SK-MEL-5 (cell line): Measurements from ENCODE around the gene CGNL1. TPM values are rescaled to one million over a fixed set of nuclear protein-coding genes. Genes with fewer than 3 reads are reported as not detected.

Experiments used
- DNase-seq: peaks from one replicate; pipeline ENCODE4 v3.0.0-alpha.2; 2016; ENCODE audit warnings: low read depth, low spot score
- in situ Hi-C: cut with HindIII; loops from 2 replicates; pipeline ENCODE4 v1.10.0; 2016; ENCODE audit warnings: low sequenced_read_pairs, high pct_unique_total_duplicates, low pct_unique_long_range_greater_than_20kb
- total RNA-seq: library from RNA; depleted of rRNA; stranded (reverse); fragments of >200 nt; shearing (Covaris generic); gene quantifications from 2 replicates; pipeline ENCODE4 v1.2.3, GENCODE V29; 2014

CGNL1 gene
- total RNA-seq, 1 experiment from 2014 or later = 0.24 TPM

DNA sequence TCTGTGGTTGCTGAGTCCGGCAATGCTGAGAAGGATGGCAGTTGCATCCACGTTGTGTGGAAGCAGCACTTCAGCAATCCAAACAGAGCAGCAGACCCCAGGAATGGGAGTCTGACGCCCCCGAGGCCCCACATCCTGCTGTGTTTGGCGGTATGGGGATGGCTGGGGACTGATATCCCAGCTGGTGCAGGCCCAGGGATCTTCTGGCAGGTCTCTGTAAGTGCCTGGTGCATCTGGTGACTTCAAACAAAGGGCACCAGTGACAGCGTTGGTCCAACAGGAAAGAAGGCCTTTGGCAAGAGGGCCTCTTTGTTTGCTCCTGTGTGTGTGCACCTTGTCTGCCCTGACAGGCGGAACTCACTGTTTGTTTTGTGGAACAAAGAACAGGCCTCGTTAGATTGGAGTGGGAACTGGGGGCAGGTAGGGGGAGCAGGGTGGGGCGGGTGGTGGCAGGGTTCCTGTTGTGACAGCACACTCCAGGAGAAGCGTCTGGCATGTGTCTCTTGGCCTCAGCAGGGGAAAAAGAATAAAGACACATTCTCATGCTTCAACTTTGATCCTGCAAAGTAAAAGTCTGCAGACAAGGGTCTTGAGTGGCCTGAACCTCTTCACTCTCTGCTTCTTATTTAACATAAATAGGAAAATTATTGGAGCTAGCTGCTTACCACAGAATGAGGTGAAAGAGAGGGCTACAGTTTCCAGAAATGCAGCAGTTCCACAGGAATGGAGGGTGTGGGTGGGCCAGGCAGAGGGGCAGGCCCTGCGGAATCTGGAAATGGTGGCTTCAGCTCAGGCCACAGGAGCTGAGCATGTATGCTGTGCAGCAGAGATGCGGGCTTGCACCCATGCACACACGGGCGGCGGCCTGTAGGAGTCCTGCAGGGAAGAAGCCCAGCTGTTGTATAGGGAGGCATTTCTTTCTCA, 120.9 kb downstream of the CGNL1 start:
- no peak for DNase-seq
- in situ Hi-C loops = no loop called here

DNA sequence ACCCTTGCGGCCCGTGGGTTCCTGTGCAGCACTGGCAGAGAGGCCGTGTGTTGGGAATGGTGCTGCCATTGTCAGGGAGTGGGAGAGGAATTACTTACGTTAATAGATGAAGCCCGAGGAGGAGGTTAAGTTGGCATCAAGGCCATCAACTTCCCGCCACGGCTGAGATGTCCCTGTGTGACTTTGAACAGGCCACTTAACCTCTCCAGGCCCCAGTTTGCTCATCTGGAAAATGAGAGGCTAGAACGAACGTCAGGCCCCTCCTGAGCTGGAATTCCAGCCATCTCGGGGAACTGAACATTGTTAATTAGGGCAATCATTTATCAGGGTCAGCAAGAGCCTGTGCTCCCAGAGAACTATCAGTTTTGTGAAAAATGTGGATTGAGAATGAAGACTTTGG, 124.0 kb downstream of the CGNL1 start:
- no peak for DNase-seq
- in situ Hi-C loops = no loop called here

DNA sequence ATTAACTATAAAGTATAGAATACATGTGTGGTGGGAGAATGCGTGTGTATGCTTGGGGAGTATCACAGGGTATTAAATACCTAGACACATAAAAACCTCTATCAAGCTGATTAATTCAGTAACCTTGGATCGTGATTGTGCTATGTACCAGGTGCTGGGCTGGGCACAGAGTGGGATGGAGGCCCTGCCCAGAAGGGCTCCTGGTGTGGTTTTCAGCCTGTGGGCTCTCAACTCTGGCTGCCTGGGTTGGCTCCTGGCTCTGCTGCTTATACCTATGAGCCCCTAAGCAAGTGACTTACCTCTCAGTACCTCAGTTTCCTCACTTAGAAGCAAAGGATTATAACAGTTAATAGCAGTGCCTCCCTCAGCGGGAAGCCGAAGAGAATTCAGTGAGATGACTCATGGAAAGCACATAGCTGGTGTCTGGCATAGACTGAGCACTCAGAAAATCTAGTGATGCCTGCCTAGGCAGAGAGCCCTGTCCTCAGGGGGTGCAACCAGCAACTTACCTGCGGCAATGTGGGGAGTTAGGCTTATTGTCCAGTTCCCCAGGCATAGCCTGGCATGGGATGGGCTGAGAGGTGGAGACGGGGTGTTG, 124.8 kb downstream of the CGNL1 start:
- no peak for DNase-seq

DNA sequence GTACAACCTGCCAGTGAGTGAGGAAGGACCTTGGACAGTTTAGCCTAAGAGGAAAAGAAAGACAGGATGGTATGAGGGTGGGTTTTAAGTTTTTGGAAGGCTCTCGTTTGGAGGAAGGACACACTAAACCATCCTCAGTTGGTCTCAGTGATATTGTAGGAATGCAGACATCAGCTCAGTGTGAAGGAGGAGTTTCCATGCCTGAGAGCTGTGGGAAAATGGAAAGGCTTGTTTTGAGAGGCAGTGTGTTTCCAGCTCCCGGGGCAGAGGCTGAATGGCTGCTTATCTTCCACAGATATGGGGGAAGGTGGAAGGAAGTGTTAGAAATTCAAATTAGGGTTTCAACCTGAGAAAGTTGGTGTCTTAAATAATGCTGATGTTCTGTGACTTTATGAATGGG, 125.8 kb downstream of the CGNL1 start:
- no peak for DNase-seq
- in situ Hi-C loops = no loop called here

More for the DNA sequence above, 124.8 kb downstream of the CGNL1 start:
- in situ Hi-C loops = no loop called here

DNA sequence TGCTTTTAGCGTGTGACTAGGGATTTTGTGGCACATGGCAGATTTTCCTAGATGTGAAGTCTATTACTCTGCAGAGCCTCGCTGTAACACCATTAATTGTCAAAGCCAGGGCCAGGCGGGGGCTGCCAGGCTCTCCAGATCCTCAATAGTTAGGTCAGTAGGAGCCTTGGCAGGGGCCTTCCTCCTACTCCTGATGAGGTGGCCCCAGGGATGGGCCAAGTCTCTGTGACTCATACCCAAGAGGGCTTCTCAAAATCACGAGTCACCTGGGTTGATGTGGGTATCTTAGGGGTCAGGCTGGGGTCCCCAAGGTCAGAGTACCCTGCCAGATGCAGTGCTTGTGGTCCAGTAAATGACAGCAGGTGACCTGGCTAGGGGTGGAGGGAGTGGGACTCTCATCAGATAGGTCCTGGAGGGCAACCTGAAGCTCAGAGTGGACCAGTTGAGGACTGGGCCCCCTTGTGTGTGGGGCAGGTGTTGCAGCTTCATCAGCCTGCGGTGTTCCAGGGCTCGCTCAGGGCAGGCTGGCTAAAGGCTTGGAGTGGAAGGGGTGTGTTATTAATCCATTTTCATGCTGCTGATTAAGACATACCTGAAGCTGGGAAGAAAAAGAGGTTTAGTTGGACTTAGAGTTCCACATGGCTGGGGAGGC, 126.9 kb downstream of the CGNL1 start:
- in situ Hi-C loops = no loop called here

DNA sequence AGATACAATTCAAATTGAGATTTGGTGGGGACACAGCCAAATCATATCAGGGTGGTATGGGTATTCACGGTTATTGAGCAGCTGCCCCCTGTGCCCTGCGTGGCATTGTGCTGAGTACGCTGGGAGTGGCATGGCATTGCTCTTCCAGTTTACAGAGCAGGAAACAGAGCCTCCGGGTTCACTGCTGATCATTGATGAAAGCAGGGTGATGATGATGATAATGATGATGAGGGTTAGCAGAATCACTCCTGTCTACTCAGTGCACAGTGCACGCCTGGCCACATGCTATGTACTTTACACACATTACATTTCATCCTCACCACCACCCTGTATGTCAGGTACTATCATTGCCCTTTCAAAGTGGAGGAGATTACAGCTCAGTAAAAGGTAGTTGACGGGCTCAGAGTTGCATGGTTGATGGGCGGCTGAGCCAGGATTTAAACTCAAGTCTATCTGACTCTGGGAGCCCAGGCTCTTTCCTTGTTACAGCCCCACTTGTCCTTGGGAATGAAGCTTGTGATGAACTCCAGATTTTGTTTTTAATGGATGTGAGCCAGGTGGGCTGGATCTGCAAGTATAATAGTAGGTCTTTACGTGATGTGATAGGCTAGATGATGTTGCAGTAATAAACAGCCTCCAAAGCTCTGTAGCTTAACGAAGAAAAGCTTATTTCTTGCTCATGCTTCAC, 127.8 kb downstream of the CGNL1 start:
- in situ Hi-C loops = no loop called here
- DNase-seq = no peak

More for the DNA sequence above, 126.9 kb downstream of the CGNL1 start:
- peak; percentile 32 for DNase-seq

DNA sequence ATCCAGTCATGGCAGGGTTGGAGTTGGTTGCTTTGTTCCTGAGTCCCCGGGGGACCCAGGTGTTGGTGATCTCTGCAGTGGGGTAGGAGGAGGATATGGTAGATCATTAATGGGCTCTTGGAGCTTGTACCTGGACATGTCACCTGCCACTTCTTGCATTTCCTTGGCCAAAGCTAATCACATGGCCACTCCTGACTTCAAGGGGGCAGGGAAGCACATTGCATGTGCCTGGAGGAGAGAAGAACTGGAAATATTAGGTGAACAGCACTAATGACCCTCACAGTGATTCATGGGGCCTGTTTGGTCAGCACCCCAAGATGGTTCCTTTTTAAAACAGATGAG, 128.3 kb downstream of the CGNL1 start:
- DNase-seq = no peak
- in situ Hi-C loops = no loop called here

DNA sequence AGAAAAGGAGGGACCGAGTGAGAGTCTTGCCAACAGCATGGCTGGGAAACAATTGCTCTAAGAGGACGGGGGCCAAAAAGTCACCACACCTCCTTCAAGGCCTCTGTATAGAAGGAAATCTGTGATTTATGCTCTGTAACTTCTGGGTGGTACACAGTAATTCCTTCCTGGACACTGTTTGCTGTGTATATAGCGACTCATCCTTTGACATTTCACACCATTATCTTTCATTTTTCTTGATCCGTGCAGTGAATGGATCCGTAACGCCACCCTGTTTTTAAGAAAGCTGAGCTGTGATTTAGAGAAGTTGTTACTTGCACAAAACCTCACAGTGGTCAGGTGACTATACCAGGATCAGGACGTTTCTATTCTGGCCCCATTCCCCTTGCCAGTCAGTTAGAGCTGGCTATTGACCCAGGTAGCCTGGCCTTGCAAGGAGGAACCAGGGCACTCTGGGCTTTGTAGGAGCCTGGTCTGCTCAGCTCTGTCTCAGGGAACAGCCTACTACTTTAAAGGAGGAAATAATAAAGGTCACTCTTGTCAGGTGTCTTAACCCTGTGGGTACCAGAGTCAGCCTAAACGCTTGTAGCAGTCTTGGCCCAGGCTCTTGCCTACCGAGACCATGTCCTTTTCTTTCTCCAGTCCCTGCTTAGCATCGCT, 128.9 kb downstream of the CGNL1 start:
- in situ Hi-C loops = no loop called here
- DNase-seq = no peak

DNA sequence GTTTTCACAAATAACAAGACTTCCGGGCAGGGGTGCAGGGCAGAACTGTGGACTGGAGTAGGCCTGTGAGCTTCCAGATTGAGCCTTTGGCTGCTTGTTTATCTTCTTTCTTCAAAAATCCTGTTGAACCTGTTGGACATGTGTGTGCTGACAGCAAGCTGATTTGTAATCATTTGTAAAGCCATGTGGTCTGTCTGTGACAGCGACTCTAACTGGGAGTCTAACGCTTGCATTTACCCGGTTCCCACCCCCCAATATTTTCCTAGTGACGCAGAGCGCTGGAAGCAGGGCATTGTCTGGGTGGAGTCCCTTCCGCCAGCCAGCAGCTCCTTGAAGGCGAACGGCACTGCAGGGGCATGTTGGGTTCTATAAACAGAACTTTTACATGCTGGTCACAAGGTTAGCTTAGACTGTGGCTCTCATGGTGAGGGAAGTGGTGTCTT, 129.7 kb downstream of the CGNL1 start:
- in situ Hi-C loops = no loop called here
- DNase-seq = no peak

DNA sequence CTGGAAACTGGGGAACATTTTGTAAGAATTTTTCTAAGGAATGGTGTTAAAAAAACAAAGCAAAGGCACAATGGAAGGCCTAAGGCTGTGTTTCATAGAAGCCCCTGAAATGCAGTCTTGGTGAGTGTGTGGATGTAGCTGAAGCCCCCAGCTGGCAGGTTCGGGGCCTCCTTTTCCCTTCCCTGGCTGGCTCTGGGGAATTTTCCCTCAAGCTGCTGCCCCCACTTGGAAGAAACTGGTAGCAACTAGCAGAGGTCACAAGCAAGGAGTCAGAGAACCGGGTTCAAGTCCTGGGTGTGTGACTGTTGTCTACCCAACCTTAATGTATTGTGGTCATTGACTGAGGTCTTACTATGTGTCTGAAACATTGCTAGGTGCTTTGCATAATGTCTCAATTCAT, 130.1 kb downstream of the CGNL1 start:
- DNase-seq = no peak
- in situ Hi-C loops = no loop called here

DNA sequence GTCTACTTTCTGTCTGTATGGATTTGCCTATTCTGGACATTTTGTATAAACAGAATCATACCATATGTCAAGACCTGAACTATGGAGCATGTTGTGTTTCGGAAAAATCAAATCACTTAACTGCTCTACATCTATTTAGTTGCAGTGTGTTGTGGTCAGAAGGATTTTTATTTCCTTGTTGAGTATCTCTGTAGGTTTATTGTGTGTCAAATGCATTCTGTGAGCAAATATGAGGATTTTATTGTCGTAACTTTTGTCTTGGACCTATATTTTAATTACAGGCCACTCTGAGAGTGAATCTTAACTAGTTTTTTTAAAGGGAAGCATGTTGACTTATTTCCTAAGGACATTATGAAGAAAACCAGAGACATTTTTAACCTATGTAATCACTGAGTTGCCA, 130.8 kb downstream of the CGNL1 start:
- no peak for DNase-seq
- in situ Hi-C loops = no loop called here

DNA sequence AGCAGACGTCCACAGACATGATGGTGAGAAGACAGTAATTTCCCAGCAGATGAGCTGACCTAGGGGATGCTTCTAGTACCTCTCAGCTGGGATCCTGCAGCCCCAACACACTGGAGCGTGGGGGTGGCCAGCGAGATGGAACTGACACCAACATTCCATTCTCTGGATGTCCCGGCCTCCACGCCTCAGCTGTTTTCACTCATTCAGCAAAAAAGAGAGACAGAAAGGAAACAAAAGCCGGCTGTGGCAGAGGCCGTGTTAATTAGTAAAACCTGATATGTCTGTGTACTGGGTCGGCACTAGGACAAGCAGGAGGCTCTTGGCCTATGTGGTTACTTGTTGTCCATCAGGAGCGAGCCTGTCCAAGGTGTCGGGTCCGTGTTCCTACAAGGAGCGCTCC, 132.8 kb downstream of the CGNL1 start:
- in situ Hi-C loops = no loop called here
- no peak for DNase-seq

DNA sequence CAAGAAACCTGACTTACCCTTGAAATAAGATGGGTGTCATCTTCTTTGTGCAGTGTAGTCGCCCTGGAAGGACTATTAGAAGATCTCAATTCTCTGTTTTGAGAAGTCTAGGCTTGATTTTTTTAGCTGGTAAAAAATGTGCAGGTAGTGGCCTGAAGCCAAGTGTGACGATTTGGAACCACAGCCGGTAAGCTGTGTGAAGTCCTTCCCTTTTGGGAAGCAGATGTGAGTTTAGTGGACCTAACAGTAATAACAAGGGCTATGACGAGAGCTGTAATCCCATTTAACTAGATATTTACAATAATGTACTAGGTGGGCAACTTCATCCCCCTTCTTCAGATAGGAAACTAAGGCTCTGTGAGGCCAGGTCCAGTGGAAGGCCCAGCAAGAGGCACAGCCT, 133.7 kb downstream of the CGNL1 start:
- in situ Hi-C loops = no loop called here
- DNase-seq = no peak

DNA sequence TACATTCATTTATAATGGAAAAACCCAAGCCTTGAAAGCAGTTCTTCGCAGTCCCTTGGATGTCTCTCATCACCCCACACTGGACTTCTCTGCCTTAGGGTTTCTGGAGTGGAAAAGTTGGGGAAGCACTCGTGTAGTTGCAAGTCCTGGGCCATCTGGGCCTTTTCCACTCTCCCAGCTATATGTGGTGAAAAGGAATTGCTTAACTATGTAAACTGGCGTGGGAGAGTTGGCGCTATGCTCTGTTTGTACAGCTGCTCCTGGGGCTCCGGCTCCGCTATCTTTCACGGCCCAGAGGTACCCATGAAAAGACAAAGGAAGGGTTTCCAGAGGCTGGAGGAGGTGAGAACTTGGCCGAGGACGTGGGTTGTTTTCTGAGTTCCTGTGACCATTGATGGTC, 134.3 kb downstream of the CGNL1 start:
- in situ Hi-C loops = no loop called here

DNA sequence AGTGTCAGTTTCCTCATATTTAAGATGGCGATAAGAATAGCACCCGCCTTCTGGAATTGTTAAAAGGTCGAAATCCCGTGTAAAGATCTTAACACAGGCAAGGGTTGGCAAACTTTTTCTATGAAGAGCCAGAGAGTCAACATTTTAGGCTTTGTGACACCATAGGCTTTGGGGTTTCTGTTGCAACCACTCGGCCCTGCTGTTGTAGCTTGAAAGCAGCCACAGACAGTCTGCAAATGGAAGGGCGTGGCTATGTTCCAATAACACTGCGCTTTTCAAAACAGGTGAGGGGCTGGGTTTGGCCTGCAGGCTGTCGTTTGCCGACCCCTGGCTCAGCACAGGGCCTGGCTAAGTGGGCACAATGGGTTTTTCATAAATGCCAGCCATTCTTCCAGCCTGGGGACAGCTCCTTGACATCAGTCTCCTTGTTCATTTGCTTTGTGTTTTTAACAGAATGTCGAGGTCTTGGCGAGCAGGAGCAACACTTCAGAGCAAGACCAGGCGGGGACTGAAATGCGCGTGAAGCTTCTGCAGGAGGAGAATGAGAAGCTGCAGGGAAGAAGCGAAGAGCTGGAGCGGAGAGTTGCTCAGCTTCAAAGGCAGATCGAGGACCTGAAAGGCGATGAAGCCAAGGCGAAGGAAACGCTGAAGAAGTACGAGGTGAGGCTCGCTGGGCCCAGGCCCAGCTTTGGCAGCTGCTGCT, 140.2 kb downstream of the CGNL1 start:
- DNase-seq = no peak
- in situ Hi-C loops = no loop called here

More for the DNA sequence above, 134.3 kb downstream of the CGNL1 start:
- no peak for DNase-seq

DNA sequence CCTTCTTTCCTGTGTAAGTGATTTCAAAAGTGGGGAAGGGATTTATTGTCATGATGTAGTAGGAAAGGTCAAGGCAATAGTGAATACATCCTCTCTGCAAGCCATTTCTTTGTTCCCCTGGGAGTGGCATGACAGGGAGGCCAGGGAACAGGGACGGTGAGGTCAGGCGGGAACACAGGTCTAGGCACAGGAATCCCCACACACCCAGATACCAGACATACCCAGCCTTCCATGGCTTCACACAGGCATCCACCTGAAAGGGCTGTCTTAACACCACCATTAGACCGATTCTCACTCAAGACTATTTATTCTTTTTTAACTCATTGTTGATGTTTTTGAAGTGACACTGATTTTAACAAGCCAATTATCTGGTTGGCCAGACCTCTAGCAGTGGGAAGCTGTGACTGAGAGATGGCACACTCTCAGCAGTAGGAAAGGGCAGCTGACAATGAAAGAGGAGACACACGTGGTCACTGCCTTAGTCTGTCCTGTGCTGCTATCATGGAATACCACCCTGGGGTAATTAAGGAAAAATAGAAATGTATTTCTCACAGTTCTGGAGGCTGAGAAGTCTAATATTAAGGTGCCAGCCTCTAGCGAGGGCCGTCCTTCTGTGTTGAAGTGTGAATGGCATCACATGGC, 140.8 kb downstream of the CGNL1 start:
- no peak for DNase-seq
- in situ Hi-C loops = no loop called here
